ENCODE measurements around the gene SPARCL1.
A peak's percentile ranks its signal among the peaks of the same experiment; 100 is the strongest.
"Not testable (repeated sequence)": the region's sequence is repeated elsewhere in the genome, so short reads cannot be mapped to it uniquely, and the experiment has no call there.

Gene SPARCL1

DNA sequence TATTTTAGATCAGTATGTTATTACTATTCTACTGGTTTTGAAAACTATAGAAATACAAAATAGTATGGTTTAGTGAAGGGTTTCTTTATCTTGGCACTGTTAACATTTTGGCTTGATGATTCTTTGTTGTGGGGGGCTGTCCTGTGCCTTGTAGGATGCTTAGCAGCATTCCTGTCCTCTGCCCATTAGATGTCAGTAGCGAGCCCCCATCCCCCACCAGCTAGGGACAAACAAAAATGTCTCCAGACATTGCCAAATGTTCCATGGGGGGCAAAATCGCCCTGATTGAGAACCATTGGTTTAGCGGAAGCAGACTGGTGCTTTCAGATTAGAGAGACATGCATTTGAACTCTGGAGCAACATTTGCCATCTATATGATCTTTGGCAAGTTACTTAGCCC, 23.3 kb downstream of the SPARCL1 start:
- DNase-seq (ENCODE audit: insufficient read length, low spot score) (no peak), FAIRE-seq (no peak)

DNA sequence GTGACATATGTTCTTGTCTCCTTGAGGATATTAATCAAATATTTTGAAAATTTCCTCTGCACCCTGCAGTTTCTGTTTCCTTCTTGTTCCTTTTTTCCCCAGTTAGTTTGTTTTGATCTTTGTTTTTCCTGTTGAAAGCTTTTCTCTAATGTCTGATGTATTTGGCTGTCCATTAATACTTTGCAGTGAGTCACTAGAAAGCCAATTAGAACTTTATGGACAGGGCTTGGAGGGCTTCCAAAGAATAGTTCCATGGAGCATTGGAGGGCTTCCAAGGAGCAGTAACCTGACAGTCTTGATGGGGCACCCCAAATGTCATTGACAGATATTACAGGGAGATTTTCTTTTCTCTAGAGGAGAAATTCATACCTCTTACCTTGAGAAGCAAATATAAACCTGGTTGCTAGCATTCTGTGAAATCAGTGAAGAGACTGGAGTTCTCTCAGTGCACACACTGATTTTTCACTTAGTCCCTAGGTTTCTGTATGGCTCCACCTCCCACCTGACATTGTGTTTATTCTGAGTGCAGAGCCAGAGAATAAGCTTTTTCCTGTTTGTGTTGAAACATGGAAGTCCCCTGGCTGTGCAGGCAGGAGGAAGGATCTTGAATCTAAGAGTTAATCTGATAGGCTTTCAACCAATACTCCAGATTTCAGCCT, 26.5 kb downstream of the SPARCL1 start:
- DNase-seq (ENCODE audit: insufficient read length, low spot score) (peak; percentile 12), FAIRE-seq (no peak)

DNA sequence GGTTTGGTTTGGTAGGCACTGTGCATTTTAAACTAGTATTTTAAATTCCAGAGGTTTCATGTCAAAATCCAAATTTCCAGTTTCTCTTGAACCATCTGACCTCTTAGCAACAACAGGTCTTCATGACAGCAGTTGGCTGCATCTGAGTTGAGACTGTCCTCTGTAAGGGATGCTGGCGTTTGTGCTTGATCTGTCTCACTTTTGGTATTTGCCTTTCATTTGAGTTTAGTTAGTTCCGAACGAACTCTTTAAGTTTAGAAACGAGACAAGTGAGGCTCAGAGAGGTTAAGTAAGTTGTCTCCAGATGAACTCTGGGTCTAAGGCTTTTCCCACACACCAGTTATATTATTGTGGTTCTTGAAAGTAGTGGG, 29.1 kb downstream of the SPARCL1 start:
- FAIRE-seq (no peak), DNase-seq (ENCODE audit: insufficient read length, low spot score) (no peak)

DNA sequence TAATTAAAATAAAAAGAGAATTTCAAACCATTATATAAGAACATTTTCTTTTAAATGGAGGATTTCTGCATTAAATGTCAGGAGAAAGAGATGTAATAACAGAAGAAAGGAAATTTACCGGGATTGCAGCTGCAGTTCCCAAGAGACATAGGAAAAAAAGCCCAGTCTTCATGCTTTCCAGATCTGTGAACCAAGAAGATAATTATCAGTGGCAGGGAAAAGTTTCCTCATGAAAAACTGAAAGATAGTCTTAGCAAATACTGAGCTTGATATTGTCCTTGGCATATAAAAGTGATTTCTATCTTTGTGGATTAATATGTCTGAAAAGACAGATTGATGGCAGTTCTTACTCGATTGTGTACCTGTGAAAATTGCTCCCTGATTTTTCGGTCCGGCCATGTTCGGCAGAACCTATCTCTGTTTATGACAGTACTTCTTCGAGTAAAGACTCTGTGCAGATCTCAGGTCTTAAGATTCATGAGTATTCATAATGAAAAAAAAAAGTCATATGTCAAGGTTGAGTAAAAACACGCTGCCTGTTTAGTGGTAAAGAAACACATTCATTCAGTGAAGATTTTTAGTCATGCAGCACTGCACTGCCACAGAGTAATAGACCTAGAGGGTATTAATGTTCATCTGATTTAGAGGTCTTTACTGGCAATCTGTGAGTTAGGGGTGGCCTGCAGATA, 29.6 kb downstream of the SPARCL1 start:
- FAIRE-seq, result no peak

DNA sequence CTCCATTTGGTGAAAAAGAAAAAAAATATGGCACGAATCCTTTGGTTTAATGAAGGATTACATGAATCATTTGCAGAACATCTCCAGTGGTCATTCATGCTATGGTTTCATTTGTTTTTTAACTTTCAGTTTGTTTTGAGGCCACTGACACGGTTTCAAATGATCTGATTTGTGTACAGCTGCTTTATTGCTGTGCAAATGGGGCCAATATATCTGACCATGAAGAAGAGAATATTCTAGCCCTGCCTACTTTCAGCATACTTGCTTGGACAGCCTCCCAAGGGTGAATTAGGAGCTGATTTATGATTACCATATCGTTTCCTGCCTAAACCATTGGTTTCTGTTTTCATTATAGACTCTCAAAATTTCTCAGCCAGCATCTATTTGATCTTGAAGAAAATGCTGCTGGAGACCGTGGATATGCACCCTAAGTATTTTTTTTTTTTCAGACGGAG, 30.7 kb downstream of the SPARCL1 start:
- peak; percentile 1 for DNase-seq (ENCODE audit: insufficient read length, low spot score)
- FAIRE-seq, result no peak

More for the DNA sequence above, 29.6 kb downstream of the SPARCL1 start:
- DNase-seq (ENCODE audit: insufficient read length, low spot score), result no peak

DNA sequence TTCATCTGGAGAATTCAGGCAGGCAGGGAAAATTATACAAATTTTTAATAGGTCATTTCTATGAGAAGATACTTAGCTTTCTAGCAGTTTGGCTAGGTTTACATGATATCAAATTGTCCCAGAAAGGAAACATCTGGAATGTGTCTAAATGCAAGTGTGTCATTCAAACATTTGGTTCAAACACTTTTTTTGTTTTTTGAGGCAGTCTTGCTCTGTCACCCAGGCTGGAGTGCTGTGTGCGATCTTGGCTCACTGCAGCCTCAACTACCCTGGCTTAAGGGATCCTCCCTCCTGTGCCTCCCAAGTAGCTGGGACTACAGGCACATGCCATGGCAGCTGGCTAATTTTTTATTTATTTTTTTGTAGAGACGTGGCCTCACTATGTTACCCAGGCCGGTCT, 31.6 kb downstream of the SPARCL1 start:
- FAIRE-seq, result no peak

DNA sequence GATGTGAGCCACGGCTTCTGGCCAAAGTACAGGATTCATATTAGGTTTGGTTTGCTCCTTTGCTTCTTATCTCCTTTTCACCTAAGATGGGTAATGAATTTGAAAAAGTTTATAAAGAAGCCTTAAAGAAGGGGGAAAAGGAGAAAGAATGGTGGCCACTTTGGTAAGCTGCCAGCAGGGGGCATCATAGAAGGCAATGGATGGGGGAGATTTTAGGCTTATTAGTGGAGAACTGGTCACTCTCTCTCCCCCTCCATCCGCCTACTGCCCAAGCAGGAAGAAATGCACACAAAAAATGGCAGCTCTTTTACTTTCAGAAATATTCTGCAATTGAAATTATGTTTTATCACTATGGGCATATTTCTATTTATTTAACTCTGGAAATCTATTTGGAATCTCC, 32.0 kb downstream of the SPARCL1 start:
- DNase-seq (ENCODE audit: insufficient read length, low spot score) (no peak), FAIRE-seq (no peak)

More for the DNA sequence above, 31.6 kb downstream of the SPARCL1 start:
- DNase-seq (ENCODE audit: insufficient read length, low spot score), result no peak

DNA sequence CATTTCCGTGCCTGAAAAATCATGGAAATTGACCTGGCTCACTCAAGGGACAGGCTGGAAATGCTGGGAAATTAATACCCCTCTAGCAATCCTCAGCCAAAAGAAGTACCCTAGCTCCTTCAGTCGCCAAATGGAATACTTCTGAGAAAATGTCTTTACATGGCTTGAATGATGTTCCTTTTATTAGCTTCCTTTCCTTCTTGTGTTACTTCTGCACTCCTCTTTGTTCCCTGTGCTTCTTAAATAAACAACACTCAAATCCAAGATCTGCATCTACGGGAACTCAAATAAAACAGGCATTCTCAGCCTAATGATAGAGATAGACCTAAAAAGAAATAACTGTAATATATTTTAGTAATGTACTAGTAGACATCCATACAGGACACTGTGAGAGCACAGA, 36.1 kb downstream of the SPARCL1 start:
- no peak for DNase-seq (ENCODE audit: insufficient read length, low spot score)
- no peak for FAIRE-seq

DNA sequence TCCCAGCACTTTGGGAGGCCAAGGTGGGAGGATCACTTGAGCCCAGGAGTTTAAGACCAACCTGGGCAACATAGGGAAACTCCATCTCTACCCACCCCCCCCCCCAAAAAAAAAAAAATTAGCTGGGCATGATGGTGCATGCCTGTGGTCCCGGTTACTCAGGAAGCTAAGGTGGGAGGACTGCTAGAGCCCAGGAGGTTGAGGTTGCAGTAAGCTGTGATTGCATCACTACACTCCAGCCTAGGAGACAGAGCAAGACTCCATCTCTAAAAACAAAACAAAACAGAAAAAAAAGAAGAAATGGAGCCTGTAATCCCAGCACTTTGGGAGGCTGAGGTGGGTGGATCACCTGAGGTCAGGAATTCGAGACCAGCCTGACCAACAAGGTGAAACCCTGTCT, 37.3 kb downstream of the SPARCL1 start:
- not testable (repeated sequence) for FAIRE-seq; DNase-seq (ENCODE audit: insufficient read length, low spot score)

DNA sequence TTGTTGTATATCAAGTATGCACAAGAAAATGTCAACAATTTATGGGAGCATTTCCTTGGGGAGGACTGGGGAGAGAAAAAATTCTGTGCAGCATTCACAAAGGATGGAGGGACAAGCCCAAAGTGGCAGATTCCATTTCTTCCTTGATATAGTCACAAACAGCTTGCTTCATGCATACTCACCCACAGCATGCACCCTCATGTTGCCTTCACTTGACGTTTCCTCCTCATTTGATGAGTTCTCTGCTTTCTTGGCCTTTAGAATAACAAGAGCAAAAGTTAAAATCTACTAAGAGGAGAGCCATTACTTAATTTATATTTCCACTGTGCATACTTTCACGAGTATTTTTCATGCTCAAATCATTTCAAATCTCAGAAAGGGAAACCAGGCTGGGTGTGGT, 37.7 kb downstream of the SPARCL1 start:
- FAIRE-seq (no peak), DNase-seq (ENCODE audit: insufficient read length, low spot score) (no peak)

DNA sequence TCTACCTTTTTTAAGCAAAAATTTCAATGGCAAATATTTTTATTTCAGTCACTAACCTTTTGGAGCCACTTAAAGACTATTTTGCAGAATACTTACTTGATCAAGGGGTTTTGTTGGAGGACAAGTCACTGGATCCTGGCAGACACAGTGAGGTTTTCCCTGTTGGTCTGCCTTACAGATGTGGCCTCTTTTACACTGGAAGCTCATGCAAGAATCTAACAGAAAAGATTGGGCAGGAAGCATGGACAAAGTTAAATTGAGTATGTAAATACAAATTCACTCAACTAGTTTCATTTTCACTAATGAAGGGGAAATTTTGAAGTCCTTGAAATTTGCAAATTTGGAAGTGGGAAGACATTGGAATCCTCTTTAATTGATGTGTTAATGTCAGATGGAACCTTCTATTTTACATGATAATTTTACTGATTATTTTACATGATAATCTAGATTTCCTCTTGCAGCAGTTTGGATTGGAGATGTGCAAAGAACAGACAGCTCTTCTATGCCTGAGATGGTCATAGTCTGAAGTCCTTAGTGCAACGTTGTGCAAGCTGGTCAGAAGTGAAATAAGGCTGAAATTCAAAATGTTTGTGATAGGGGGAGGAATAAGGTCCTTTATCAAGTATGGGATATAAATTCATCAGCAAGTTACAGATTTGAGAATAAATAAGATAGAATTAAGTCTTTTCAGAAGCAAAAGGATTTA, 38.4 kb downstream of the SPARCL1 start:
- no peak for DNase-seq (ENCODE audit: insufficient read length, low spot score)
- no peak for FAIRE-seq

DNA sequence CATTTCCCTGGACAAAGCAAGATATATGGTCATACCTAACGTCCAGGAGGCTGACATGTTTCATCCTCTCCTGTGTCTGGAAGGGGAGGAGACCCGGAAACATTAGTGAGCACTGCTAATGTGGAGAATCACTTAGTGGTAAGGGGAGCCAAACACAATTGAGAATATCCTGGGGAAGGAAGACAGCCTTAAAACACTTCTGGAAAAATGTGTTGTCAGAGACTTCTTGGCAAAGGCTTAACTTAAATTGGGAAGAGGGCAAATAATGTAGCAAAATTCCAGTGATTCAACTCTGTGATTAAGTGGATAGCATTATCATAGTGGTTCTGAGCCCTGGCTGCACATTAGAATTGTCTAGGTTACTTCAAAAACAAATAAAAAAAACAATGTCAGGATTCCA, 39.5 kb downstream of the SPARCL1 start:
- DNase-seq (ENCODE audit: insufficient read length, low spot score) (no peak), FAIRE-seq (no peak)

DNA sequence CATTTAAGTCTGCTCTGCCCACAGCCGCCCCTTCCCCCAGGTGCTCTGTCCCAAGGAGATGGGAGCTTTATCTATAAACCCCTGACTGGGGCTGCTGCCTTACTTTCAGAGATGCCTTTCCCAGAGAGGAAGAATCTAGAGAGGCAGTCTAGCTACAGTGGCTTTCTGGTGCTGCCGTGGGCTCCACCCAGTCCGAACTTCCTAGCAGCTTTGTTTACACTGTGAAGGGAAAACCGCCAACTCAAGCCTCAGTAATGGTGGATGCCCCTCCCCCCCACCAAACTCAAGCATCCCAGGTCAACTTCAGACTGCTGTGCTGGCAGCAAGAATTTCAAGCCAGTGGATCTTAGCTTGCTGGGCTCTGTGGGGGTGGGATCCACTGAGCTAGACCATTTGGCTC, 40.5 kb downstream of the SPARCL1 start:
- not testable (repeated sequence) for DNase-seq (ENCODE audit: insufficient read length, low spot score); FAIRE-seq

DNA sequence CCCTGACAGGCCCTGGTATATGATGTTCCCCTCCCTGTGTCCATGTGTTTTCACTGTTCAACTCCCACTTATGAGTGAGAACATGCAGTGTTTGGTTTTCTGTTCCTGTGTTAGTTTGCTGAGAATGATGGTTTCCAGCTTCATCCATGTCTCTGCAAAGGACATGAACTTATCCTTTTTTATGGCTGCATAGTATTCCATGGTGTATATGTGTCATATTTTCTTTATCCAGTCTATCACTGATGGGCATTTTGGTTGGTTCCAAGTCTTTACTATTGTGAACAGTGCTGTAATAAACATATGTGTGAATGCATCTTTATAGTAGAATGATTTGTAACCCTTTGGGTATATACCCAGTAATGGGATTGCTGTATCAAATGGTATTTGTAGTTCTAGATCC, 45.9 kb downstream of the SPARCL1 start:
- not testable (repeated sequence) for FAIRE-seq; DNase-seq (ENCODE audit: insufficient read length, low spot score)

DNA sequence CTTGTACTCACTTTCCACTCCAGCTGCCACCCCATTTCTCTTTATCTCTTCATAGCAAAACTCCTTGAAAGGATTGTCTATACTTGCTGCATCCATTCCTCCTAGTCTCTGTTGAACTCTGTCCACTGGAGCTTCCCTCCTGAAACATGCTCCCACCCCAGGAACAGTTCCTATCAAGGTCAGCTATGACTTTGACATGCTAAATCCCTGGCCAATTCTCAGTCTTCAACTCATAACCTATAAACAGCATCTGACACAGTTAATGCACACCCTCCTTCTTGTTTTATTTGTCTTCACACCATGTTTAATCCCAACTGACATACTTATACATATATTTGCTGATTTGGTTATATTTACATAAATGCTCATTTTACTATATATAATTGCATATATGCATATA, 47.8 kb downstream of the SPARCL1 start:
- DNase-seq (ENCODE audit: insufficient read length, low spot score) (no peak), FAIRE-seq (no peak)

DNA sequence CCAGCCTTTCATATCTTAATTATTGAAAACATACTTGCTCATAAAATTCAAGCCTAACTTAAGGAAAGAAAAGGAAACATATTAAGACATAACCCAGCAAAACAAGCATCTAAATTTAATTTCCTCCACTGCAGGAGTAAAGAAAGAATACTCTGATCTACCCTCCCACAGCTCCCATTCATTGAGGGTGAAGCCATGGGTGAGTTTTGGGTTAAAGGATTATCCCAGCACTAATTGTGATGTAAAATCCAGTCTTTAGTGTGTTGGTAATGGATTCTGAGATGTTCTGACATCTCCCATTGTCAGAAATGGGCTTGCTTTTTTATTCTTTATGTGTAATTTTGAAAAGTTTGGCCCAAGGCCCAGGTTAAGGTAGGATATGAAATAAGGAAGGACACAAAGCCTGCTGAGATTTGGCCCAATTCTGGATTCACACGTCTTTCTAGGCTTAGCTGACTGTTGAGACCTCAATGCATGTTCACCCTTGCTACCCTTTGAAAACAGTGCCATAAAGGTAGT, 50.4 kb downstream of the SPARCL1 start:
- FAIRE-seq (no peak), DNase-seq (ENCODE audit: insufficient read length, low spot score) (no peak)

DNA sequence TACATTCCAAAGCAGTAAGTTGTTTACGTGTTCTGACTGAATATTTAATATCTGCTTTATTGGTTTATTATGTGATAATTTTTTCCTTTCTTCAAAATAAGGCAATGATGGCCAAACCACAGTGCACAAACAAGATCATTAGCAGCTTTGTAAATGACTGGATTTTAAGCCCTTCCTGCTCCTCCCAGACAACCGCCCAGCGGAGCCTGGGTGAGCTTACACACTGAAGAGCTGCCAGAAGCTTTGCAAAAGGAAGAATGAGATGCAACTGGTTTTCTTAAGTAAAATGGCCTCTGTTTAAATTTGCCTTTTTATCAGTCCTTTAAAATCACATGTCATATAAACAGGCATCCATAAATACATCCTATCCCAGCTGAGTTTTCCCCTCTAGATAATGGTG, 52.2 kb downstream of the SPARCL1 start:
- DNase-seq (ENCODE audit: insufficient read length, low spot score), result no peak
- FAIRE-seq, result no peak

DNA sequence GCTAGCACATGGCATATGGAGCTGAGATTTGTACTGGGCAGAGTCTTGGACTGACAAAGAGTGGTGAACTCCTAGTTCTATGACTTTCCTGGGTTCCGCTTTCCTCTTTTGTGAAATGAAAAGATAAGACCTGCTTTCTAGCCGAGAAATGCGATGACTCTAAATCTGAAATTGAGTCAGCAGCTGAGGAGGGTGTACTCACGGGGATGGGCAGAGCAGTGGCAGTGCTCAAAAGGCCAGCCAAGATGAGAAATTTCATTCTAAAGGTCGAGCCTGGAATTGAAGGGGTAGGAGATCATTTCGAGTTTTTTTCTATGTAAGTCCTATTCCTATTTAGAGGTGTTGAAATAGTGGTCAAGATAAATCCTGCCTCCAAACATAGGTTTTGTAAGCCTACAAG, 59.8 kb downstream of the SPARCL1 start:
- DNase-seq (ENCODE audit: insufficient read length, low spot score) (no peak), FAIRE-seq (no peak)

DNA sequence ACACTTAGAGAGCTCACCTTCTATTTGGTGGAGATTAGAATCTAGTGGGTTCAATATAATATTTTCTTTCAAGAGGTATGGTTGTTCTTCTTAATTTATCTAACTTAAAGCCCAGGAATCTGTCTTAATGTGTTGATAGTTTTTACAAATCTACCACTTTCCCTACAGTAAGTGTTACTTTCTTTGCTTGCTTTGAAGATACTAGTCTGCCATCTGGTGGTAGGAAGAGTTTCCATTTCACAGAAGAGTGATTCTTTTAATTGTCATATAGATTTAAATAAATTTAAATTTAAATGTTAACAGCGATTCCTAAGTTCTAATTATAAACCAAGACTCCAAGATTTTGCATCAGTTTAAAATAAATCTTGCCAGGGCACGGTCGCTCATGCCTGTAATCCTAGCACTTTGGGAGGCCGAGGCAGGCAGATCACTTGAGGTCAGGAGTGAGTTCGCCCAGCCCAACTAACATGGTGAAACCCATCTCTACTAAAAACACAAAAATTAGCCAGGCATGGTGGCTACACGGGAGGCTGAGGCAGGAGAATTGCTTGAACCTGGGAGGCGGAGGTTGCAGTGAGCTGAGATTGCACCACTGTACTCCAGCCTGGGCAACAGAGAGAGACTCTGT, 63.3 kb downstream of the SPARCL1 start:
- DNase-seq (ENCODE audit: insufficient read length, low spot score) (peak; percentile 14), FAIRE-seq (no peak)

DNA sequence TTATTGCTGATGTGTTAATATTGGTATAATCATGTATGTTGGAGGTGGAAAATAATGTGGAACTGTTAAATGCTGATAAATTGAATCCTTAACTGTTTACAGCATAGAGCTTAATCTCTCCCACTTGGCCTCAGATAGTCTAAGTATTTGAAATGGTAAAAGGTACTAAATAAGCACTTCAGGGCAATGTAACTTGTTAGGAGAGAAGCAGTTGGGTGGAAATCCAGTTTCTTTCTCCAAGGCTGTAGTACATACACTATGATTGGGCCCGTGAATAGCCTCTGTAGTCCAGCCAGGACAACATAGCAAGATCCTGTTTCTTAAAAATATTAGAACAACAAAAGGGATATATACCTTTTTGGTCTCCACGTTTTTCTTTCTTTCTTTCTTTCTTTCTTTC, 67.1 kb downstream of the SPARCL1 start:
- FAIRE-seq (no peak), DNase-seq (ENCODE audit: insufficient read length, low spot score) (no peak)

DNA sequence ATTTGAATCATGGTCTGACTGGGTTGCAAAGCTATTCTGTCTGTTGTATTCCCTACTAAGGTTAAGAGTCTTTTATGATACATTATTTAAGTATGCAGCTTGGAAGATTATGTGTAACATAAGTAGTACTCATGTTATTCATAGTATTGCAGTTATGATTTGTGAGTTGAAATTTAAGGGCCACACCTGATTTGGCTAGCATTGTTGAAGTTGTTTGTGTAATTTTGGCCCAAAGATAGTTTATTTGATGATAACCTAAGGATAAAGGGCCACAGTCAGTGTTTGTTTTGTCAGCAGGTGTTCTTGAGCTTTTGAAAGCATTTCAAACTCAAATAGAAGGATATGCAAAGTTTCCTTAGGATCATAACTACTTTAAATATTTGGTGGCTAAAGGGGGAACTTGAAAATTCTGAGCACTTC, 67.9 kb downstream of the SPARCL1 start:
- DNase-seq (ENCODE audit: insufficient read length, low spot score) (no peak), FAIRE-seq (no peak)

All from HTR-8/SVneo (cell line).